Spleen (tissue), 7 donors: Measurements from ENCODE around the gene SCN1B.

ENCODE experiments used
- CTCF ChIP-seq, 11 experiments: fragments of 200-600 bp in 7 of 11; fragments of 450-650 bp in 4 of 11; sonication (generic) in 4 of 11; IDR thresholded peaks in 8 of 11; conservative IDR thresholded peaks in 3 of 11; 1 replicate in 7 of 11; 2 replicates in 4 of 11; pipeline versions ENCODE4 v1.4.0 to v1.8.0; 2016 to 2021; ENCODE audit warnings: antibody characterized with exemption in 11 of 11, inconsistent platforms in 4 of 11, mild to moderate bottlenecking in 1 of 11
- POLR2AphosphoS5 ChIP-seq, 3 donors: sonication (generic); formaldehyde crosslinking; IDR thresholded peaks; one replicate each; pipeline ENCODE4 v1.5.1; 2017; ENCODE audit warnings: antibody characterized with exemption in 3 of 3
- donor health status: DM: no; HTN: no; CAD: no; lungs with moderate emphysema.
- donor health status: DM: no; HTN: no; CAD: no.
- donor health status: DM: no; HTN: no; CAD: no.

- no peak for TF ChIP-seq POLR2AphosphoS5 (IDR thresholded peaks at IDR 0.05)
- TF ChIP-seq CTCF (IDR thresholded peaks at IDR 0.05 in 8 of 11, conservative IDR thresholded peaks at IDR 0.05 in 3 of 11): peak; percentile 84 to 97 (median 92)
These were observed 14.2 kb downstream of the SCN1B start for GRCh38 chr19:35044317-35045117.
